OCI-LY7 (cell line): ENCODE results near the gene NRG2.

ENCODE experiments used
- EZH2phosphoT487 ChIP-seq: fragments of 200-600 bp; sonication (generic); IDR thresholded peaks from 2 replicates; pipeline ENCODE4 v1.6.1; 2018; ENCODE audit warnings: low read depth, borderline replicate concordance, mild to moderate bottlenecking, mixed run types, antibody characterized with exemption, low read length, moderate library complexity, mixed read lengths
- TF ChIP-seq, protein P1 (sequence below): fragments of 200-600 bp; sonication (generic); conservative IDR thresholded peaks from 2 replicates; pipeline ENCODE4 v1.5.1; 2014; ENCODE audit warnings: mild to moderate bottlenecking, antibody characterized with exemption, low read length, moderate library complexity, mixed read lengths

DNA sequence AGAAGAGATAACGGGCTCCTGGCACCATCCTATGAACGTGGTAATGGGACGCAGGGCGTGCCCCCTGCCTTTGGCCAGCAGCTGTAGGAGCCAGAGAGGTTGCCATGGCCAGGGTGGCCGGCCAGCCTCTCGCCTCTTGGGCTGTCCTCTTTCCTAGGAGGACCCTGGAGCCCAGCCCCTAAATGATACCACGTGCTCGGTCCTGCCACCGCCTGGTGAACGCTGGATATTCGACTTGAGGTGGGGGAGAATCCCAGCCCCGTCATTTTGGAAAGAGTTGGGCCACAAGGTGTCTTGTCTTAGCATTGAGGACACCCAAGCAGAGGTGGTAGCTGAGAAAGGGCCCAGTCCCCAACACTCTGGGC, 391 bp upstream of the NRG2 start:
- no peak for TF ChIP-seq EZH2phosphoT487
- TF ChIP-seq, protein P1, sequence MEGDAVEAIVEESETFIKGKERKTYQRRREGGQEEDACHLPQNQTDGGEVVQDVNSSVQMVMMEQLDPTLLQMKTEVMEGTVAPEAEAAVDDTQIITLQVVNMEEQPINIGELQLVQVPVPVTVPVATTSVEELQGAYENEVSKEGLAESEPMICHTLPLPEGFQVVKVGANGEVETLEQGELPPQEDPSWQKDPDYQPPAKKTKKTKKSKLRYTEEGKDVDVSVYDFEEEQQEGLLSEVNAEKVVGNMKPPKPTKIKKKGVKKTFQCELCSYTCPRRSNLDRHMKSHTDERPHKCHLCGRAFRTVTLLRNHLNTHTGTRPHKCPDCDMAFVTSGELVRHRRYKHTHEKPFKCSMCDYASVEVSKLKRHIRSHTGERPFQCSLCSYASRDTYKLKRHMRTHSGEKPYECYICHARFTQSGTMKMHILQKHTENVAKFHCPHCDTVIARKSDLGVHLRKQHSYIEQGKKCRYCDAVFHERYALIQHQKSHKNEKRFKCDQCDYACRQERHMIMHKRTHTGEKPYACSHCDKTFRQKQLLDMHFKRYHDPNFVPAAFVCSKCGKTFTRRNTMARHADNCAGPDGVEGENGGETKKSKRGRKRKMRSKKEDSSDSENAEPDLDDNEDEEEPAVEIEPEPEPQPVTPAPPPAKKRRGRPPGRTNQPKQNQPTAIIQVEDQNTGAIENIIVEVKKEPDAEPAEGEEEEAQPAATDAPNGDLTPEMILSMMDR, result peak; percentile 36; the same call in 1 of the 2 replicates
